Measurements from ENCODE around the gene RIC8A.
"Not testable (repeated sequence)": the region's sequence is repeated elsewhere in the genome, so short reads cannot be mapped to it uniquely, and the experiment has no call there.

The RIC8A gene

DNA sequence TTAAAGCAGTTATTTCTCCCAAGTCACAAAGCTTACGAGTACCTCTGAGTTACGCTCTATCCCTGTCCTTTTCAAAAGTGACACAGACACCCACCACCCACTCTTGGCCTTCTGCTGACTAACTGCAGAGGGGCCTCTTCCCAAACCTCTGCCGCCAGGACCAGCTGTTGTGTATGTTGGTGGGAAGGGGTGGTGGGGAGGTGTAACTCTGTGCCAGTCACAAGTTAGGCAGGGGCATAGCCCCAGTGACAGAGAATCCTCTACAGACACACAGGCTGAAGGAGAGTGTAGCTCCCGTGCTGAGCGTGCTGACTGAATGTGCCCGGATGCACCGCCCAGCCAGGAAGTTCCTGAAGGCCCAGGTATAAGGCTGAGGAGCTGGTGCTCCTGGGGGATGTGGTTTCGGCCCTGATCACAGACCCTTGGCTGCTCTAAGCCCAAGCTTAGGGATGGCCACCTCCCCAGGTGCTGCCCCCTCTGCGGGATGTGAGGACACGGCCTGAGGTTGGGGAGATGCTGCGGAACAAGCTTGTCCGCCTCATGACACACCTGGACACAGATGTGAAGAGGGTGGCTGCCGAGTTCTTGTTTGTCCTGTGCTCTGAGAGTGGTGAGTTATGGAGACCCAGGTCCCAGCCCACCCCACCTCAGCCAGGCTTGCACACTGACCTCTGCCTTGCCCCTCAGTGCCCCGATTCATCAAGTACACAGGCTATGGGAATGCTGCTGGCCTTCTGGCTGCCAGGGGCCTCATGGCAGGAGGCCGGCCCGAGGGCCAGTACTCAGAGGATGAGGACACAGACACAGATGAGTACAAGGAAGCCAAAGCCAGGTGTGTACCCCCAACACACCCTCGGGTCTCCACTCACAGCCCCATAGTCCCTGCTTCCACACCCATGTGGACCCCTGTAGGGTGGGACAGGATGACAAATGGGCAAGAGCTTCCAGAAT is 4.9 kb downstream of the RIC8A start:
- Histone ChIP-seq H3K27me3 (ENCODE audit: insufficient read depth, low read length) (no peaks in the 10 kb centered on the region), H3K9me3 (ENCODE audit: insufficient read depth, low read depth, low read length) (no peaks in the 10 kb centered on the region), H3K4me3 (ENCODE audit: low read length) (no peak overlapping the region), H3K9ac (ENCODE audit: low read depth, low read length) (no peak overlapping the region), H3K36me3 (ENCODE audit: insufficient read depth, low read depth, low read length) (peaks cover 64% of the 10 kb centered on the region), H3K4me1 (ENCODE audit: insufficient read depth, low read length) (peaks cover 8% of the 10 kb centered on the region; the same call in 1 of the 2 replicates), H3K27ac (ENCODE audit: low read length) (no peak overlapping the region)

DNA sequence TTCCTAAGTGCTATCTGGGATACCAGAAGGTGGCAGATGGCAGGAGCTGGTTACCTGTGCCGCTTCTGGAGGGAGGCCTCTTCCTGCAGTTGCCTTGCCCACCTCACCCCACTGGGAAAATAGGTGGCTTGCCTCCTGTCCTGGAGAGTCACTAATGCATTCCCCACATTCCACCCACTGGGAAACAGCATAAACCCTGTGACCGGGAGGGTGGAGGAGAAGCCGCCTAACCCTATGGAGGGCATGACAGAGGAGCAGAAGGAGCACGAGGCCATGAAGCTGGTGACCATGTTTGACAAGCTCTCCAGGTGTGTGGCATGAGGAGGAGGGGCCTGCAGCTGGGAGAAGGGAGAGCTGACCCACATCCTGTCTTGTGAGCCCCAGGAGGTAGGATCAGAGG is 5.6 kb downstream of the RIC8A start:
- H3K4me3 ChIP-seq (ENCODE audit: low read length) = no peak overlapping the region
- no peak overlapping the region for H3K9ac ChIP-seq (ENCODE audit: low read depth, low read length)
- peaks cover 8% of the 10 kb centered on the region; the same call in 1 of the 2 replicates for H3K4me1 ChIP-seq (ENCODE audit: insufficient read depth, low read length)
- no peak overlapping the region for H3K27ac ChIP-seq (ENCODE audit: low read length)
- no peaks in the 10 kb centered on the region for H3K9me3 ChIP-seq (ENCODE audit: insufficient read depth, low read depth, low read length)
- H3K27me3 ChIP-seq (ENCODE audit: insufficient read depth, low read length) = no peaks in the 10 kb centered on the region
- peaks cover 64% of the 10 kb centered on the region for H3K36me3 ChIP-seq (ENCODE audit: insufficient read depth, low read depth, low read length)

DNA sequence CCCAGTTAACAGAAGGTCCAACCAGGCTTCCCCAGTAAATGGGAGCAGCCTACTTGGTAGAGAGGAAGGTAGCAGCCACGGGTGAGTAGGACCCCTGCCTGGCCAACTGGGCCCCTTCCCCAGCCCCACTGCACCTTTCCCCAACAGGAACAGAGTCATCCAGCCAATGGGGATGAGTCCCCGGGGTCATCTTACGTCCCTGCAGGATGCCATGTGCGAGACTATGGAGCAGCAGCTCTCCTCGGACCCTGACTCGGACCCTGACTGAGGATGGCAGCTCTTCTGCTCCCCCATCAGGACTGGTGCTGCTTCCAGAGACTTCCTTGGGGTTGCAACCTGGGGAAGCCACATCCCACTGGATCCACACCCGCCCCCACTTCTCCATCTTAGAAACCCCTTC is 6.6 kb downstream of the RIC8A start:
- Histone ChIP-seq H3K9ac (ENCODE audit: low read depth, low read length) (no peak overlapping the region), H3K36me3 (ENCODE audit: insufficient read depth, low read depth, low read length) (peaks cover 64% of the 10 kb centered on the region)

DNA sequence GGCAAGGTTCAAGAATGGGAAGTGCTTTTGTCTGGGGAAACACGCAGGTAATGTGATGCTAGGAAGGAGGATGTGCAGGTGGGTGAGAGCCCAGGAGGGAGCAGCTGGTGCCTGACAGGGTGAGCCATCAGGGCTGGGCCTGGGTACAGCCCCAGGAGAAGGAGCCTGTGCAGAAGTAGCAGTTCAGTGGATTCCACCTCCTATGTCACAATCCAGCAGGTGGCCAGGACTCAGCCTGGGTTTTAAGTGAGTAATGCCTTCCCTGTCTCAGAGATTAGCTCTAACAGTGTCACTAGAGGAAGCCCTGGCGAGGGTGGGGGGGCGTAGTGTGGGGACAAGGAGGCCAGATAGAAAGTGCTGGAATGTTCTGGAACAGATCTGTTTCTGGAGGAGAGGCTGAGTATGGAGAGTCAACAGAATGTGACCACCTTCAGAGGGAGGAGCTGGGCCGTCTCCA is 8.1 kb downstream of the RIC8A start:
- H3K4me1 ChIP-seq (ENCODE audit: insufficient read depth, low read length) = no peaks in the 10 kb centered on the region
- no peaks in the 10 kb centered on the region for H3K27me3 ChIP-seq (ENCODE audit: insufficient read depth, low read length)
- H3K9ac ChIP-seq (ENCODE audit: low read depth, low read length) = no peak overlapping the region
- H3K36me3 ChIP-seq (ENCODE audit: insufficient read depth, low read depth, low read length) = peaks cover 52% of the 10 kb centered on the region
- no peaks in the 10 kb centered on the region for H3K9me3 ChIP-seq (ENCODE audit: insufficient read depth, low read depth, low read length)
- no peak overlapping the region for H3K4me3 ChIP-seq (ENCODE audit: low read length)
- H3K27ac ChIP-seq (ENCODE audit: low read length) = no peak overlapping the region

More for the DNA sequence above, 6.6 kb downstream of the RIC8A start:
- no peaks in the 10 kb centered on the region for H3K27me3 ChIP-seq (ENCODE audit: insufficient read depth, low read length)
- H3K9me3 ChIP-seq (ENCODE audit: insufficient read depth, low read depth, low read length) = no peaks in the 10 kb centered on the region
- no peak overlapping the region for H3K4me3 ChIP-seq (ENCODE audit: low read length)
- no peak overlapping the region for H3K27ac ChIP-seq (ENCODE audit: low read length)
- peaks cover 8% of the 10 kb centered on the region; the same call in 1 of the 2 replicates for H3K4me1 ChIP-seq (ENCODE audit: insufficient read depth, low read length)

DNA sequence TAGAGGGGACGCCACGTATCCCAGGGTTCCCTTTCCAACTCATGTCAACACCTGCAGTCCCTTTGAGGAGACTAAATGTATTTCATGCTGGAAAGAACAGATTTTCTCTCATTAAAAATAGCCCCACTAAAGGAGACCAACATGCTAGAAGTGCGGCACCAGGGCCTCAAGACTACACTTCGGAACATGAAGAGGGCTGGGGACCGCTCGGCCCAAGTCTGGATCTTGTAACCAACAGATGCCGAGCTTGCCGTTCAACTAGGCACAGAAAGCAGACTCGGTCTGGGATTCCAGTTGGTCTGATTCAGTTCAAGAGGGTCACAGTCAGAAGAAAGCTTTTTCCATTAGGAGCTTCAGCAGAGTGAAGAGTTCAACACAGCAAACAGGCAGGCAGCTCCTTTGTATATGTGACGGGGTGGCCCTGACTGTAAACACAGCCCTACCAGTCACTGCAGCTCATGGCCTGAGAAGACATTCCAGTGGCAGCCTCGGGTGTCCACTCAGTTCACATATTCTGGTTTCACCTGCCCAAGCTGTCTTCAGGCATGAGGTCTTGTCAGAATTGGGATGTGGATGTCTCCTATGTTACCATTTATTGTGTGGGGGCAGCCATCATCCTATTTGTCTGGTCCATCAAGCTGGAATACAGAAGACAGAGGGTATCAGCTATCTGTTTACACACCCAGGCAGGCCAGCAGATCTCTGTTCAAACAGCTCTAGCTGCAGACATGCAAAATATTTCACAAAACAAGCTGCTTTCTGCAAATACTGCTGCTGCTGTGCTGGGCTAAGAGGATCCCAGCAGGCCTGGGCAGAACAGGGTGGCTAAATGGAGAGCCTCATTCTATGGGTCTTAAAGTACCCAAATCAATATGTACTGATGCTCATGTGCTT is 8.8 kb downstream of the RIC8A start:
- Histone ChIP-seq H3K4me3 (ENCODE audit: low read length) (no peak overlapping the region), H3K27ac (ENCODE audit: low read length) (no peak overlapping the region), H3K36me3 (ENCODE audit: insufficient read depth, low read depth, low read length) (peaks cover 45% of the 10 kb centered on the region), H3K27me3 (ENCODE audit: insufficient read depth, low read length) (no peaks in the 10 kb centered on the region), H3K4me1 (ENCODE audit: insufficient read depth, low read length) (no peaks in the 10 kb centered on the region), H3K9ac (ENCODE audit: low read depth, low read length) (no peak overlapping the region), H3K9me3 (ENCODE audit: insufficient read depth, low read depth, low read length) (no peaks in the 10 kb centered on the region)

DNA sequence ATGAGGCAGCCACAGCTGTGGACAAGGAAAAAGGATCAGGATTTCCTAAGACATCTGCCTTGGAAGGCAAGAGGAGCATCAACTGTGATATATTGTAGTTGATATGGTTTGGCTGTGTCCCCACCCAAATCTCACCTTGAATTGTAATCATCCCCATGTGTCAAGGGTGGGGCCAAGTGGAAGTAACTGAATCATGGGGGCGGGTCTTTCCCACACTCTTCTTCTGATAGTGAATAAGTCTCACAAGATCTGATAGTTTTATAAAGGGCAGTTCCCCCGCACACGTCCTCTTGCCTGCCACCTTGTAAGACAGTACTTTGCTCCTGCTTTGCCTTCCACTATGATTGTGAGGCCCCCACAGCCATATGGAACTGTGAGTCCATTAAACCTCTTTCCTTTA is 10.2 kb downstream of the RIC8A start:
- Histone ChIP-seq H3K4me1 (ENCODE audit: insufficient read depth, low read length) (no peaks in the 10 kb centered on the region), H3K27ac (ENCODE audit: low read length) (no peak overlapping the region), H3K9me3 (ENCODE audit: insufficient read depth, low read depth, low read length) (no peaks in the 10 kb centered on the region), H3K4me3 (ENCODE audit: low read length) (no peak overlapping the region), H3K27me3 (ENCODE audit: insufficient read depth, low read length) (no peaks in the 10 kb centered on the region), H3K9ac (ENCODE audit: low read depth, low read length) (no peak overlapping the region), H3K36me3 (ENCODE audit: insufficient read depth, low read depth, low read length) (peaks cover 31% of the 10 kb centered on the region)

DNA sequence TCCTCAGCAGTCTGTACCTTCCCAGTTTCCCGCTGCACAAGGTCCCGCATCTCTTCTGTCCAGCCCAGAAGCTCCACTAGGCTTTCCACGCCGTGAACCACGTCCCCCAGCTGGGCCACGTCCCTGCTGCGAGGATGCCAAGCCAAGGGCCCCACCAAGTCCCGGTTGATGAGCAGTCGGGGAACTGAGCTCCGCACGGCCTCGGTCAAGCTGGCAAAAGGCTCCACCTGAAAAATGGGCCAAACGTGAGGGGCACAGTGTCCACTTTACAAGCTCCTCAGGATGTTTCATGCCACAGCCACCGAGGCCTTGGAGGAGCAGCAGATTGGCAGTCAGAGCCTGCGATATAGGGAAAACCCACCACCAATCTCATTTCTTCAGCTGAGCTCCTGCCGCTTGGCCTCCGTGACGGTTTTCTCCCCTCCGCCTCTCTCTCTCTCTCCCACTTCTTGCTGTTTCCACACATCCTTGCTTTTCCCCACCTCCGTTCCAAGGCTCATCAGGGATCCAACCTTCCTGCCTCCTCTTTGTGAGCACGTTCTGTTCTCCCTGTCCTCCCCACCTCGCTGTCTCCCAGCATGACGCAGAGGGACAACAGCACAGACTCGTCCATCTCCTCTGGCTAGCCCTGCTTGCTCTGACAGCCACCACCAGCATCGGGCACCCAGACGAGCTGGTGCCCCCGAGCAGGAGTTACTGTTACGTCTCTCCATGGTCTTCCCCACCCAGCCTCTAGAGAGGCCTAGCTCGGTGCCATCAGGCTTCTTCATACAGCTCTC is 11.5 kb downstream of the RIC8A start:
- H3K4me3 ChIP-seq (ENCODE audit: low read length) = no peak overlapping the region
- H3K9me3 ChIP-seq (ENCODE audit: insufficient read depth, low read depth, low read length) = no peaks in the 10 kb centered on the region
- H3K27ac ChIP-seq (ENCODE audit: low read length) = no peak overlapping the region
- no peak overlapping the region for H3K9ac ChIP-seq (ENCODE audit: low read depth, low read length)
- H3K4me1 ChIP-seq (ENCODE audit: insufficient read depth, low read length) = no peaks in the 10 kb centered on the region
- no peaks in the 10 kb centered on the region for H3K27me3 ChIP-seq (ENCODE audit: insufficient read depth, low read length)
- H3K36me3 ChIP-seq (ENCODE audit: insufficient read depth, low read depth, low read length) = peaks cover 20% of the 10 kb centered on the region

DNA sequence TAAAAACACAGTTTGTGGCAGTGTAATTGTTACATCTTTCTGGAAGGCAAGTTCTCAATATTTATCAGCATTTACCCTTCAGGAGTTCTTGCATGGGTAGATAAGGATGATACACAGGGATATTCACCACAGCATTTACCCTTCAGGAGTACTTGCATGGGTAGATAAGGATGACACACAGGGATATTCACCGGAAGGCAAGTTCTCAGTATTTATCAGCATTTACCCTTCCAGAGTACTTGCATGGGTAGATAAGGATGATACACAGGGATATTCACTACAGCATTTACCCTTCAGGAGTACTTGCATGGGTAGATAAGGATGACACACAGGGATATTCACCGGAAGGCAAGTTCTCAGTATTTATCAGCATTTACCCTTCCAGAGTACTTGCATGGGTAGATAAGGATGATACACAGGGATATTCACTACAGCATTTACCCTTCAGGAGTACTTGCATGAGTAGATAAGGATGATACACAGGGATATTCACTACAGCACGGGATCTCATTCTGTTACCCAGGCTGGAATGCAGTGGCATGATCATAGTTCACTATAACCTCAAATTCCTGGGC is 13.2 kb downstream of the RIC8A start:
- H3K4me1 ChIP-seq (ENCODE audit: insufficient read depth, low read length); H3K9me3 ChIP-seq (ENCODE audit: insufficient read depth, low read depth, low read length); H3K27me3 ChIP-seq (ENCODE audit: insufficient read depth, low read length); H3K27ac ChIP-seq (ENCODE audit: low read length); H3K36me3 ChIP-seq (ENCODE audit: insufficient read depth, low read depth, low read length); H3K9ac ChIP-seq (ENCODE audit: low read depth, low read length); H3K4me3 ChIP-seq (ENCODE audit: low read length): not testable (repeated sequence)

DNA sequence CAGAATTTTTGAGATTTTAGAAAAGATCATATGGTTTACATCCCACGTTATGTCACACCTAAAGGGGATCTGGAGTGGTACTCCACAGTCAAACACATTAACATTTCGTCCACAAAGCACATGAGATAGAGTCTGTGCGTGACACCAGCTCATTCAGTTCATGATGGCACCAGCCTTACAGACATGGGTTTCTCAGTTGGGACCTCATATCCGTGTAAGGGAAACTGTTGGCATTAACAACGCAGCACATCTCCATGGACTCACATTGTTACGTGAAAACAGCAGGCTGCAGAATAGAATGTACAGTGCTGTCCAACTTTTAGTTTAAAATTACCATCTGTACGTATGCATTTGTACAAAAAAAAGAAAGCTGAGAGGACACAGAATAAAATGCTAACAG is 14.0 kb downstream of the RIC8A start:
- H3K36me3 ChIP-seq (ENCODE audit: insufficient read depth, low read depth, low read length) = no peaks in the 10 kb centered on the region; the same call in none of the 2 replicates
- no peaks in the 10 kb centered on the region for H3K27me3 ChIP-seq (ENCODE audit: insufficient read depth, low read length)
- no peaks in the 10 kb centered on the region for H3K4me1 ChIP-seq (ENCODE audit: insufficient read depth, low read length)
- H3K4me3 ChIP-seq (ENCODE audit: low read length) = no peak overlapping the region
- no peaks in the 10 kb centered on the region for H3K9me3 ChIP-seq (ENCODE audit: insufficient read depth, low read depth, low read length)
- H3K27ac ChIP-seq (ENCODE audit: low read length) = no peak overlapping the region
- H3K9ac ChIP-seq (ENCODE audit: low read depth, low read length) = no peak overlapping the region

DNA sequence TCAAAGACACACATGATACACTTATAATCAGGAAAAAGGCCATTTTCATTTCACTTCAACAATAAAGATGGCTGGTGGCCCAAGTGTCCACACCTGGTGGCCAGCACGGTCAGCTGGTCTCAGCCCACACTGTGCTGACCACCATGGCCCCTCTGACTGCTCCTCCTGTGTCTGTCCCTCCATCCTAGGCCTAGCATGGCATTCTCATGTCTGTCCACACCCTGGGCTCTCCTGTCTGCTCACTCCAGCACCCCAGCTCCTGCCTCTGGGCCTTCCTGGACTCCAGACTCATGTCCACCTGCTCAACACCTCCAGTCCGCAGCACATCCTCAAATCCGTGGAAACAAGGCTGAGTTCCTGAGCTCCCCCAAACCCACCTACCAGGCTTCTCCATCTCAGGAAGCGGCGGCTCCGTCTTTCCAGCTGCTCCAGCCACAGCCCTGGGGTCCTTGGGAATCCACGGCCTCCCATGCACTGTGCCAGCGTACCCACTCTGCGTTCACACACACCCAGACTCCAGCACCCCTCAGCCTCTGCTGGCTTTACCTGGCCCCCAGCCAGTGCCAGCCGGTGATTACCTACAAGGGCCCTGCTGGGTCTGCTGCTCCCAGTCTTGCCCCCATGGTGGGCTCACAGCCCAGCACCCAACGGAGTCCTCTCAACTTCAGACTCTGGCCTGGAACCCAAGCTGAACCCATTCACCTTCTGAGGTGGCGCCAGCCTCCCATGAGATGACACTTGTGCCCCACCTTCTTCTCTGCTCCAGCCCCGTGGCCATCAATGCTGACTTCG is 14.7 kb downstream of the RIC8A start:
- no peak overlapping the region for H3K9ac ChIP-seq (ENCODE audit: low read depth, low read length)
- no peak overlapping the region for H3K27ac ChIP-seq (ENCODE audit: low read length)
- no peaks in the 10 kb centered on the region; the same call in 1 of the 2 replicates for H3K36me3 ChIP-seq (ENCODE audit: insufficient read depth, low read depth, low read length)
- H3K9me3 ChIP-seq (ENCODE audit: insufficient read depth, low read depth, low read length) = no peaks in the 10 kb centered on the region
- H3K4me1 ChIP-seq (ENCODE audit: insufficient read depth, low read length) = no peaks in the 10 kb centered on the region
- no peak overlapping the region for H3K4me3 ChIP-seq (ENCODE audit: low read length)
- no peaks in the 10 kb centered on the region for H3K27me3 ChIP-seq (ENCODE audit: insufficient read depth, low read length)
